GM12878 (cell line): ENCODE data around the gene BZW1. TPM values are rescaled to one million over a fixed set of nuclear protein-coding genes. Genes with fewer than 3 reads are reported as not detected.

Experiments
- ATF7 ChIP-seq: fragments of 450-650 bp; IDR thresholded peaks from 2 replicates; pipeline ENCODE4 v1.6.1; 2016; ENCODE audit warnings: low read depth, mild to moderate bottlenecking
- CHD4 ChIP-seq: fragments of 200-600 bp; sonication (generic); IDR thresholded peaks from 2 replicates; pipeline ENCODE4 v1.6.1; 2016; ENCODE audit warnings: mild to moderate bottlenecking
- CREB1 ChIP-seq: IDR thresholded peaks from 2 replicates; pipeline ENCODE4 v1.6.1; 2012; ENCODE audit warnings: low read depth, mild to moderate bottlenecking, inconsistent platforms
- DPF2 ChIP-seq: fragments of 450-650 bp; IDR thresholded peaks from 2 replicates; pipeline ENCODE4 v1.6.1; 2017; ENCODE audit warnings: mild to moderate bottlenecking
- EP300 ChIP-seq, 2 experiments: fragments of 150-350 bp in 1 of 2; IDR thresholded peaks; 2 replicates each; pipeline ENCODE4 v1.6.1; 2011 to 2012; ENCODE audit warnings: low read depth in 2 of 2, low read length in 2 of 2, borderline replicate concordance in 1 of 2, improper control_type of control experiment in 1 of 2, inconsistent platforms in 1 of 2; ENCODE audit not compliant: control insufficient read depth in 1 of 2
- GABPA ChIP-seq: IDR thresholded peaks from 2 replicates; pipeline ENCODE4 v1.6.1; 2014; ENCODE audit warnings: antibody characterized with exemption, low read depth, mild to moderate bottlenecking, inconsistent platforms
- IKZF1 ChIP-seq: fragments of 450-650 bp; conservative IDR thresholded peaks from 2 replicates; pipeline ENCODE4 v1.6.1; 2017; ENCODE audit warnings: antibody characterized with exemption, mild to moderate bottlenecking
- MEF2B ChIP-seq: fragments of 450-650 bp; IDR thresholded peaks from 2 replicates; pipeline ENCODE4 v1.6.1; 2018; ENCODE audit warnings: mild to moderate bottlenecking, moderate library complexity; ENCODE audit not compliant: partially characterized antibody, poor library complexity, severe bottlenecking
- MTA2 ChIP-seq: fragments of 450-650 bp; IDR thresholded peaks from 2 replicates; pipeline ENCODE4 v1.6.1; 2016; ENCODE audit warnings: low read depth, mild to moderate bottlenecking, moderate library complexity
- MTA3 ChIP-seq: IDR thresholded peaks from 2 replicates; pipeline ENCODE4 v1.6.1; 2012; ENCODE audit warnings: low read length, inconsistent platforms, borderline replicate concordance
- NFIC ChIP-seq: IDR thresholded peaks from 2 replicates; pipeline ENCODE4 v1.6.1; 2012; ENCODE audit warnings: low read depth, mild to moderate bottlenecking, inconsistent platforms, low read length, moderate library complexity
- NR2F1 ChIP-seq: fragments of 450-650 bp; conservative IDR thresholded peaks from 2 replicates; pipeline ENCODE4 v1.6.1; 2017; ENCODE audit warnings: mild to moderate bottlenecking
- PAX5 ChIP-seq: IDR thresholded peaks from 2 replicates; pipeline ENCODE4 v1.6.1; 2011; ENCODE audit warnings: low read depth, low read length, borderline replicate concordance
- PAX8 ChIP-seq: fragments of 450-650 bp; IDR thresholded peaks from 2 replicates; pipeline ENCODE4 v1.6.1; 2017; ENCODE audit warnings: mild to moderate bottlenecking, moderate library complexity
- RUNX3 ChIP-seq: IDR thresholded peaks from 2 replicates; pipeline ENCODE4 v1.6.1; 2012; ENCODE audit warnings: low read length, inconsistent platforms
- SUPT20H ChIP-seq: IDR thresholded peaks from 2 replicates; pipeline ENCODE4 v1.6.1; 2011; ENCODE audit warnings: low read depth, mild to moderate bottlenecking, low read length, moderate library complexity, borderline replicate concordance; ENCODE audit not compliant: control insufficient read depth
- ZNF274 ChIP-seq: IDR thresholded peaks from one replicate; pipeline ENCODE4 v1.8.0; 2011; ENCODE audit not compliant: insufficient read length, insufficient read depth
- ZNF384 ChIP-seq: IDR thresholded peaks from 2 replicates; pipeline ENCODE4 v1.6.1; 2012; ENCODE audit warnings: low read depth, mild to moderate bottlenecking, low read length, improper control_type of control experiment, borderline replicate concordance
- ZSCAN29 ChIP-seq: fragments of 450-650 bp; IDR thresholded peaks from 2 replicates; pipeline ENCODE4 v1.6.1; 2017; ENCODE audit warnings: mild to moderate bottlenecking, moderate library complexity
- polyA plus RNA-seq, 11 experiments: library from polyadenylated mRNA; depleted of rRNA in 4 of 11; unstranded in 6 of 11; stranded (reverse) in 5 of 11; fragments of >200 nt; fragmentation: Nextera tagmentation in 4 of 11; fragmentation: Illumina TruSeq in 1 of 11; extraction: Ambion mirVana in 4 of 11; extraction: Trizol in 1 of 11; gene quantifications; 1 replicate in 1 of 11; 2 replicates in 10 of 11; pipeline versions ENCODE4 v1.2.1 to v1.2.3, GENCODE V29; 2011 to 2016; ENCODE audit warnings: inconsistent platforms in 2 of 11, missing spikeins in 2 of 11, low read depth in 1 of 11
- total RNA-seq, 4 experiments: library from RNA; depleted of rRNA in 3 of 4; stranded (reverse); fragments of >200 nt in 3 of 4; fragmentation: Illumina TruSeq in 1 of 4; extraction: Trizol in 1 of 4; gene quantifications; 2 replicates each; pipeline versions ENCODE4 v1.2.1 to v1.2.3, GENCODE V29; 2013 to 2021
- TF ChIP-seq, protein P1 (sequence below): IDR thresholded peaks from 2 replicates; pipeline ENCODE4 v1.6.1; 2011; ENCODE audit warnings: borderline replicate concordance, low read depth, mild to moderate bottlenecking, moderate library complexity, low read length; ENCODE audit not compliant: insufficient read depth, poor library complexity, severe bottlenecking
- TF ChIP-seq, protein P2 (sequence below): fragments of 450-650 bp; IDR thresholded peaks from 2 replicates; pipeline ENCODE4 v1.6.1; 2016; ENCODE audit warnings: mild to moderate bottlenecking
- TF ChIP-seq, protein P3 (sequence below): fragments of 450-650 bp; formaldehyde crosslinking; IDR thresholded peaks from 2 replicates; pipeline ENCODE4 v1.5.0; 2022; ENCODE audit warnings: mild to moderate bottlenecking, missing genetic modification characterization
- TF ChIP-seq, protein P4 (sequence below): fragments of 450-650 bp; IDR thresholded peaks from 2 replicates; pipeline ENCODE4 v1.6.1; 2018; ENCODE audit warnings: borderline replicate concordance, mild to moderate bottlenecking; ENCODE audit not compliant: partially characterized antibody

BZW1 gene
- total and polyA plus RNA-seq, 10 of the 15 experiments (the other 5 are each of a cell fraction or from before 2014, with no cell fraction given), result 186 to 349 (median 269) TPM

DNA sequence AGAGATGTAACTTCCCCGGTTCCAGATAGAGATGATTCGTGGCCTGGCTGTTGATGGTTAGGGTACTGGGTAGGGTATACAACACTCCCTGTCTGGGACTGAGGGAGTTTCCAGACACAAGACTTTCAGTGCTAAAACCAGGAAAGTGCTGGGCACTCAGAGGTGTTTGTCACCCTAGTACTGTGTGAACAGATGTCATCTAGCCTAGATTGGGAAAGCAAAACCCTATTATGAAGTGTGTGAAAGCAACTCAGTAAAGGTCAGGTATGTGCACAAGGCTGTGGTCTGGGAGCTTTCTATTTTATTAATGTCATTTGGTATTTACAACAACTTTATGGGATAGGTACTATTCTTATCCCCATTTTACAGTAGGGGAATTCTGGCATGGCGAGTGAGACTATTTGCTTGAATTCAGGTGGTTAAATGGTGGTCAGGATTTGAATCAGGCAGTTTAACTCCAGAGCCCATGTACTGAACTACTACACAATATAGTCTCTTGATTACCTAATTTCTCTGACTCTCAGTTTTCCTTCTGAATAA is 2.6 kb downstream of the BZW1 start (continued):
- peak; percentile 82 for TF ChIP-seq IKZF1
- TF ChIP-seq GABPA, result peak; percentile 60; the same call in 1 of the 2 replicates
- TF ChIP-seq NR2F1, result peak; percentile 90
- no peak for TF ChIP-seq ZSCAN29
- TF ChIP-seq, protein P1, sequence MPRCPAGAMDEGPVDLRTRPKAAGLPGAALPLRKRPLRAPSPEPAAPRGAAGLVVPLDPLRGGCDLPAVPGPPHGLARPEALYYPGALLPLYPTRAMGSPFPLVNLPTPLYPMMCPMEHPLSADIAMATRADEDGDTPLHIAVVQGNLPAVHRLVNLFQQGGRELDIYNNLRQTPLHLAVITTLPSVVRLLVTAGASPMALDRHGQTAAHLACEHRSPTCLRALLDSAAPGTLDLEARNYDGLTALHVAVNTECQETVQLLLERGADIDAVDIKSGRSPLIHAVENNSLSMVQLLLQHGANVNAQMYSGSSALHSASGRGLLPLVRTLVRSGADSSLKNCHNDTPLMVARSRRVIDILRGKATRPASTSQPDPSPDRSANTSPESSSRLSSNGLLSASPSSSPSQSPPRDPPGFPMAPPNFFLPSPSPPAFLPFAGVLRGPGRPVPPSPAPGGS, result peak; percentile 54
- TF ChIP-seq DPF2, result 0 out of 2 replicates have a peak, but pooled peaks have one; percentile 22
- TF ChIP-seq PAX5, result no peak
- TF ChIP-seq NFIC, result peak; percentile 94
- no peak for TF ChIP-seq PAX8
- no peak for TF ChIP-seq ZNF384
- TF ChIP-seq EP300 (IDR thresholded peaks at IDR 0.05; ENCODE audit: borderline replicate concordance in 1 of 2, control insufficient read depth in 1 of 2, low read depth in 2 of 2, low read length in 2 of 2), result peak; percentile 7 to 16; a peak in 1 of 4 replicates
- TF ChIP-seq, protein P2, sequence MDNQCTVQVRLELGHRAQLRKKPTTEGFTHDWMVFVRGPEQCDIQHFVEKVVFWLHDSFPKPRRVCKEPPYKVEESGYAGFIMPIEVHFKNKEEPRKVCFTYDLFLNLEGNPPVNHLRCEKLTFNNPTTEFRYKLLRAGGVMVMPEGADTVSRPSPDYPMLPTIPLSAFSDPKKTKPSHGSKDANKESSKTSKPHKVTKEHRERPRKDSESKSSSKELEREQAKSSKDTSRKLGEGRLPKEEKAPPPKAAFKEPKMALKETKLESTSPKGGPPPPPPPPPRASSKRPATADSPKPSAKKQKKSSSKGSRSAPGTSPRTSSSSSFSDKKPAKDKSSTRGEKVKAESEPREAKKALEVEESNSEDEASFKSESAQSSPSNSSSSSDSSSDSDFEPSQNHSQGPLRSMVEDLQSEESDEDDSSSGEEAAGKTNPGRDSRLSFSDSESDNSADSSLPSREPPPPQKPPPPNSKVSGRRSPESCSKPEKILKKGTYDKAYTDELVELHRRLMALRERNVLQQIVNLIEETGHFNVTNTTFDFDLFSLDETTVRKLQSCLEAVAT, result no peak
- peak; percentile 96 for TF ChIP-seq RUNX3
- 0 out of 2 replicates have a peak, but pooled peaks have one; percentile 38 for TF ChIP-seq CREB1
- no peak for TF ChIP-seq MEF2B
- no peak for TF ChIP-seq SUPT20H
- TF ChIP-seq, protein P3, sequence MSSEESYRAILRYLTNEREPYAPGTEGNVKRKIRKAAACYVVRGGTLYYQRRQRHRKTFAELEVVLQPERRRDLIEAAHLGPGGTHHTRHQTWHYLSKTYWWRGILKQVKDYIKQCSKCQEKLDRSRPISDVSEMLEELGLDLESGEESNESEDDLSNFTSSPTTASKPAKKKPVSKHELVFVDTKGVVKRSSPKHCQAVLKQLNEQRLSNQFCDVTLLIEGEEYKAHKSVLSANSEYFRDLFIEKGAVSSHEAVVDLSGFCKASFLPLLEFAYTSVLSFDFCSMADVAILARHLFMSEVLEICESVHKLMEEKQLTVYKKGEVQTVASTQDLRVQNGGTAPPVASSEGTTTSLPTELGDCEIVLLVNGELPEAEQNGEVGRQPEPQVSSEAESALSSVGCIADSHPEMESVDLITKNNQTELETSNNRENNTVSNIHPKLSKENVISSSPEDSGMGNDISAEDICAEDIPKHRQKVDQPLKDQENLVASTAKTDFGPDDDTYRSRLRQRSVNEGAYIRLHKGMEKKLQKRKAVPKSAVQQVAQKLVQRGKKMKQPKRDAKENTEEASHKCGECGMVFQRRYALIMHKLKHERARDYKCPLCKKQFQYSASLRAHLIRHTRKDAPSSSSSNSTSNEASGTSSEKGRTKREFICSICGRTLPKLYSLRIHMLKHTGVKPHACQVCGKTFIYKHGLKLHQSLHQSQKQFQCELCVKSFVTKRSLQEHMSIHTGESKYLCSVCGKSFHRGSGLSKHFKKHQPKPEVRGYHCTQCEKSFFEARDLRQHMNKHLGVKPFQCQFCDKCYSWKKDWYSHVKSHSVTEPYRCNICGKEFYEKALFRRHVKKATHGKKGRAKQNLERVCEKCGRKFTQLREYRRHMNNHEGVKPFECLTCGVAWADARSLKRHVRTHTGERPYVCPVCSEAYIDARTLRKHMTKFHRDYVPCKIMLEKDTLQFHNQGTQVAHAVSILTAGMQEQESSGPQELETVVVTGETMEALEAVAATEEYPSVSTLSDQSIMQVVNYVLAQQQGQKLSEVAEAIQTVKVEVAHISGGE, result no peak
- TF ChIP-seq MTA2, result peak; percentile 73
- TF ChIP-seq ZNF274, result no peak
- peak; percentile 70; the same call in 1 of the 2 replicates for TF ChIP-seq MTA3
- TF ChIP-seq ATF7, result peak; percentile 45
- TF ChIP-seq CHD4, result no peak
- TF ChIP-seq, protein P4, sequence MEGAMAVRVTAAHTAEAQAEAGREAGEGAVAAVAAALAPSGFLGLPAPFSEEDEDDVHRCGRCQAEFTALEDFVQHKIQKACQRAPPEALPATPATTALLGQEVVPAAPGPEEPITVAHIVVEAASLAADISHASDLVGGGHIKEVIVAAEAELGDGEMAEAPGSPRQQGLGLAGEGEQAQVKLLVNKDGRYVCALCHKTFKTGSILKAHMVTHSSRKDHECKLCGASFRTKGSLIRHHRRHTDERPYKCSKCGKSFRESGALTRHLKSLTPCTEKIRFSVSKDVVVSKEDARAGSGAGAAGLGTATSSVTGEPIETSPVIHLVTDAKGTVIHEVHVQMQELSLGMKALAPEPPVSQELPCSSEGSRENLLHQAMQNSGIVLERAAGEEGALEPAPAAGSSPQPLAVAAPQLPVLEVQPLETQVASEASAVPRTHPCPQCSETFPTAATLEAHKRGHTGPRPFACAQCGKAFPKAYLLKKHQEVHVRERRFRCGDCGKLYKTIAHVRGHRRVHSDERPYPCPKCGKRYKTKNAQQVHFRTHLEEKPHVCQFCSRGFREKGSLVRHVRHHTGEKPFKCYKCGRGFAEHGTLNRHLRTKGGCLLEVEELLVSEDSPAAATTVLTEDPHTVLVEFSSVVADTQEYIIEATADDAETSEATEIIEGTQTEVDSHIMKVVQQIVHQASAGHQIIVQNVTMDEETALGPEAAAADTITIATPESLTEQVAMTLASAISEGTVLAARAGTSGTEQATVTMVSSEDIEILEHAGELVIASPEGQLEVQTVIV, result no peak
